ENCODE data around the gene BCAR3.
"Not testable (repeated sequence)": the region's sequence is repeated elsewhere in the genome, so short reads cannot be mapped to it uniquely, and the experiment has no call there.

Gene BCAR3

DNA sequence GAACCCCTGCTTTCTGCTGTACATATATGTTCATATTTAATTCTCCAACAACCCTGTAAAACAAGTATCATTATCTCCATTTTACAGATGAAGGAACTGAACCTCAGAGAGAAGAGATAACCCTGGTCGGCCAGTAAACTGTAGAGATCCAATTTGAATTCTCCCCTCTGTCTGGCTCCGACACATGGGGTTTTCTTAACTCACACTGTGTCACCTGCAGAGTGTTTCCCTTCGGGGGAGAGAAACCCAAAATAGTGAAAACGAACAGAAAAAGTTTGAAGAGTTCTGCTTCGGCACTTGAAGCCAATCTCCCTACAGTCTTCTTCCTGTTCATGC, 17.4 kb upstream of the BCAR3 start:
- no peak overlapping the region for H3K27ac ChIP-seq (ENCODE audit: low read depth, low read length)
- no peak overlapping the region for H3K4me2 ChIP-seq (ENCODE audit: low read depth, low read length, poor library complexity, severe bottlenecking)
- H3K9me2 ChIP-seq (replicated peaks; ENCODE audit: insufficient read depth, low read length): no peaks in the 10 kb centered on the region
- H3K79me2 ChIP-seq (ENCODE audit: insufficient read depth, low read length): no peaks in the 10 kb centered on the region
- H3K36me3 ChIP-seq (ENCODE audit: low read length): no peaks in the 10 kb centered on the region
- H3K27me3 ChIP-seq (ENCODE audit: low read length): no peaks in the 10 kb centered on the region
- H3K9ac ChIP-seq (ENCODE audit: low read length): no peak overlapping the region
- no peaks in the 10 kb centered on the region for H3F3A ChIP-seq (ENCODE audit: insufficient read depth)
- no peaks in the 10 kb centered on the region for H4K20me1 ChIP-seq (ENCODE audit: low read depth, low read length)
- TF ChIP-seq EZH2phosphoT487 (conservative IDR thresholded peaks at IDR 0.05; ENCODE audit: low read length): no peak
- TF ChIP-seq, protein P1, sequence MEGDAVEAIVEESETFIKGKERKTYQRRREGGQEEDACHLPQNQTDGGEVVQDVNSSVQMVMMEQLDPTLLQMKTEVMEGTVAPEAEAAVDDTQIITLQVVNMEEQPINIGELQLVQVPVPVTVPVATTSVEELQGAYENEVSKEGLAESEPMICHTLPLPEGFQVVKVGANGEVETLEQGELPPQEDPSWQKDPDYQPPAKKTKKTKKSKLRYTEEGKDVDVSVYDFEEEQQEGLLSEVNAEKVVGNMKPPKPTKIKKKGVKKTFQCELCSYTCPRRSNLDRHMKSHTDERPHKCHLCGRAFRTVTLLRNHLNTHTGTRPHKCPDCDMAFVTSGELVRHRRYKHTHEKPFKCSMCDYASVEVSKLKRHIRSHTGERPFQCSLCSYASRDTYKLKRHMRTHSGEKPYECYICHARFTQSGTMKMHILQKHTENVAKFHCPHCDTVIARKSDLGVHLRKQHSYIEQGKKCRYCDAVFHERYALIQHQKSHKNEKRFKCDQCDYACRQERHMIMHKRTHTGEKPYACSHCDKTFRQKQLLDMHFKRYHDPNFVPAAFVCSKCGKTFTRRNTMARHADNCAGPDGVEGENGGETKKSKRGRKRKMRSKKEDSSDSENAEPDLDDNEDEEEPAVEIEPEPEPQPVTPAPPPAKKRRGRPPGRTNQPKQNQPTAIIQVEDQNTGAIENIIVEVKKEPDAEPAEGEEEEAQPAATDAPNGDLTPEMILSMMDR (IDR thresholded peaks at IDR 0.05; ENCODE audit: insufficient read depth, low read length, poor library complexity, severe bottlenecking): no peak
- no peak overlapping the region for H3K4me3 ChIP-seq (ENCODE audit: insufficient read depth, low read length, poor library complexity, severe bottlenecking)
- no peak overlapping the region for H2AFZ ChIP-seq (ENCODE audit: low read depth, low read length, severe bottlenecking)
- no peaks in the 10 kb centered on the region for H3K9me3 ChIP-seq (ENCODE audit: insufficient read depth, low read length)

DNA sequence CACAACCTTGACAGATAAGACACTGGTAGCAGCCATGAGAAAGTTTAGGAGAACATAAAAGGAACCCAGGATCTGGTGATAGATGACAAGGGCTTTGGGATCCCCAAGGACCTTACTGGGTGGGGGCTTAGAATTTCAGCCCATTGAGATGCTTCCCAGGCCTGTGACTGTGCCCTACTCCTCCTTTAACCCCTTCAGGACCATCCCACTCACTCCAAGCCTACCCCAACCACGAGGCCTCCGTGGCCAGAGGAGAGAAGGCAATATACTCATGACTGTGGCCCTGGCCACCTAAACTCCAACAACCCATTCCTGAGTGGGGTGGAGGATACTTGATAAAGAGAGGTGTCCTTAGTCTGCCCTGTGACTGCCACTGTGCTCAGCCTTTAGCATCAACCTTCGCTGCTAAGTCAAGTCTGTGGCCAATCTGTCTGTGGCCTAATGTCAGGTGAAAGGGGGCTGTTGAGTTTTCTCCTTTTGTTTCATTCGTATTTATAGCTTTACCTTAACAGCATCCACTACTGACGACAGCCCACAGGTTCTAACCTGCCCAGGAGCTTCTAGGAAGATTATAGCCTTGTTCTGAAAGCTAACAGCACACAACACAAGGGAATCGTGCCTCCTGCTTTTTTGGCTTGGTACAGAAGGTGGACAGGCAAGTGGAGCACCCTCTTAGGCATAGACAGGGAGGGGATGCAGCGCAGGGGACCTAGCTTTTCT, 16.9 kb upstream of the BCAR3 start:
- H4K20me1 ChIP-seq (ENCODE audit: low read depth, low read length): no peaks in the 10 kb centered on the region
- no peak overlapping the region for H3K4me3 ChIP-seq (ENCODE audit: insufficient read depth, low read length, poor library complexity, severe bottlenecking)
- no peaks in the 10 kb centered on the region for H3K79me2 ChIP-seq (ENCODE audit: insufficient read depth, low read length)
- no peak overlapping the region for H3K9ac ChIP-seq (ENCODE audit: low read length)
- no peak overlapping the region for H3K27ac ChIP-seq (ENCODE audit: low read depth, low read length)
- H3K36me3 ChIP-seq (ENCODE audit: low read length): no peaks in the 10 kb centered on the region
- no peaks in the 10 kb centered on the region for H3K9me2 ChIP-seq (replicated peaks; ENCODE audit: insufficient read depth, low read length)
- no peak overlapping the region for H3K4me2 ChIP-seq (ENCODE audit: low read depth, low read length, poor library complexity, severe bottlenecking)
- H3K27me3 ChIP-seq (ENCODE audit: low read length): no peaks in the 10 kb centered on the region
- H2AFZ ChIP-seq (ENCODE audit: low read depth, low read length, severe bottlenecking): no peak overlapping the region
- H3F3A ChIP-seq (ENCODE audit: insufficient read depth): no peaks in the 10 kb centered on the region
- H3K9me3 ChIP-seq (ENCODE audit: insufficient read depth, low read length): no peaks in the 10 kb centered on the region
- TF ChIP-seq, protein P1 (IDR thresholded peaks at IDR 0.05; ENCODE audit: insufficient read depth, low read length, poor library complexity, severe bottlenecking): no peak
- TF ChIP-seq EZH2phosphoT487 (conservative IDR thresholded peaks at IDR 0.05; ENCODE audit: low read length): no peak

DNA sequence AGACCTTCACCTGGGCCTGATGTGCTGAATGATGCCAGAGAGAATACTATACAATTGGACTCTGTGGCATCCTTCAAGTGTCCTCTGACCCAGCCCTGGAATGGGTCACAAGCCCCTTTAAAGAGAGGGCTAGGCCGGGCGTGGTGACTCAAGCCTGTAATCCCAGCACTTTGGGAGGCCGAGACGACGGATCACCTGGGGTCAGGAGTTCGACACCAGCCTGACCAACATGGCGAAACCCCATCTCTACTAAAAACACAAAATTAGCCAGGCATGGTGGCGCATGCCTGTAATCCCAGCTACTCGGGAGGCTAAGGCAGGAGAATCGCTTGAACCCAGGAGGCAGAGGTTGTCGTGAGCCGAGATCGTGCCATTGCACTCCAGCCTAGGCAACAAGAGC, 15.9 kb upstream of the BCAR3 start:
- not testable (repeated sequence) for H3K4me3 ChIP-seq (ENCODE audit: insufficient read depth, low read length, poor library complexity, severe bottlenecking); H3F3A ChIP-seq (ENCODE audit: insufficient read depth); H2AFZ ChIP-seq (ENCODE audit: low read depth, low read length, severe bottlenecking); H4K20me1 ChIP-seq (ENCODE audit: low read depth, low read length); H3K9ac ChIP-seq (ENCODE audit: low read length); H3K27me3 ChIP-seq (ENCODE audit: low read length); H3K9me2 ChIP-seq (replicated peaks; ENCODE audit: insufficient read depth, low read length); H3K79me2 ChIP-seq (ENCODE audit: insufficient read depth, low read length); H3K4me2 ChIP-seq (ENCODE audit: low read depth, low read length, poor library complexity, severe bottlenecking); H3K27ac ChIP-seq (ENCODE audit: low read depth, low read length); H3K9me3 ChIP-seq (ENCODE audit: insufficient read depth, low read length); H3K36me3 ChIP-seq (ENCODE audit: low read length)

- Histone ChIP-seq H2AFZ (ENCODE audit: low read depth, low read length, severe bottlenecking) (no peak overlapping the region), H3K4me2 (ENCODE audit: low read depth, low read length, poor library complexity, severe bottlenecking) (no peak overlapping the region), H3K4me3 (ENCODE audit: insufficient read depth, low read length, poor library complexity, severe bottlenecking) (no peak overlapping the region)
These were observed 13.9 kb upstream of the BCAR3 start for GRCh38 chr1:93695411-93696005.

More at GRCh38 chr1:93695411-93696005, 13.9 kb upstream of the BCAR3 start:
- no peak overlapping the region for H3K27ac ChIP-seq (ENCODE audit: low read depth, low read length)
- H3K27me3 ChIP-seq (ENCODE audit: low read length): no peaks in the 10 kb centered on the region
- TF ChIP-seq EZH2phosphoT487 (conservative IDR thresholded peaks at IDR 0.05; ENCODE audit: low read length): no peak
- TF ChIP-seq, protein P1 (IDR thresholded peaks at IDR 0.05; ENCODE audit: insufficient read depth, low read length, poor library complexity, severe bottlenecking): no peak
- H3F3A ChIP-seq (ENCODE audit: insufficient read depth): no peaks in the 10 kb centered on the region
- no peaks in the 10 kb centered on the region for H3K79me2 ChIP-seq (ENCODE audit: insufficient read depth, low read length)
- no peaks in the 10 kb centered on the region for H3K36me3 ChIP-seq (ENCODE audit: low read length)
- H3K9ac ChIP-seq (ENCODE audit: low read length): no peak overlapping the region
- no peaks in the 10 kb centered on the region for H4K20me1 ChIP-seq (ENCODE audit: low read depth, low read length)
- H3K9me2 ChIP-seq (replicated peaks; ENCODE audit: insufficient read depth, low read length): no peaks in the 10 kb centered on the region
- H3K9me3 ChIP-seq (ENCODE audit: insufficient read depth, low read length): no peaks in the 10 kb centered on the region

Data from SU-DHL-6 (cell line).